Measurements from ENCODE around the gene PADI1.

DNA sequence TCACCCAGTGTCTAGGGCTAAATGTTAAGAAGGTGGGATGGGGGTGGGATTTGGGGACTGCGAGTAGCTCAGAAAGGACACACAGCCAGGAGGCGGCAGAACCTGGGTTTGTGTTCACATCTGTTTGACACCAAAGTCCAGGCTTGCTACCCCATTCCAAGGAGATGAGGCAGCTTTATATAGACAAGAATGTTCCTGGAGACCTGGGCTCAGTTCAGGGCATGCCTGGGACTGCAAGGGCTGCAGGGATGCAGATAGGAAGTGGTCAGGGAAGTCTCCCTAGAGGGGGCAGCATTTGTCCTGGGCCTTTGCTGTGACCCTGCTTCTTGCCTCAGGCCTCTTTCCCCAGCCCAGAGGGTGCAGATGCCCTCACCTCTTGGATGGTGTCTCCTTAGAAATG is 60.2 kb downstream of the PADI1 start:
- TF ChIP-seq, protein P1, sequence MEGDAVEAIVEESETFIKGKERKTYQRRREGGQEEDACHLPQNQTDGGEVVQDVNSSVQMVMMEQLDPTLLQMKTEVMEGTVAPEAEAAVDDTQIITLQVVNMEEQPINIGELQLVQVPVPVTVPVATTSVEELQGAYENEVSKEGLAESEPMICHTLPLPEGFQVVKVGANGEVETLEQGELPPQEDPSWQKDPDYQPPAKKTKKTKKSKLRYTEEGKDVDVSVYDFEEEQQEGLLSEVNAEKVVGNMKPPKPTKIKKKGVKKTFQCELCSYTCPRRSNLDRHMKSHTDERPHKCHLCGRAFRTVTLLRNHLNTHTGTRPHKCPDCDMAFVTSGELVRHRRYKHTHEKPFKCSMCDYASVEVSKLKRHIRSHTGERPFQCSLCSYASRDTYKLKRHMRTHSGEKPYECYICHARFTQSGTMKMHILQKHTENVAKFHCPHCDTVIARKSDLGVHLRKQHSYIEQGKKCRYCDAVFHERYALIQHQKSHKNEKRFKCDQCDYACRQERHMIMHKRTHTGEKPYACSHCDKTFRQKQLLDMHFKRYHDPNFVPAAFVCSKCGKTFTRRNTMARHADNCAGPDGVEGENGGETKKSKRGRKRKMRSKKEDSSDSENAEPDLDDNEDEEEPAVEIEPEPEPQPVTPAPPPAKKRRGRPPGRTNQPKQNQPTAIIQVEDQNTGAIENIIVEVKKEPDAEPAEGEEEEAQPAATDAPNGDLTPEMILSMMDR (IDR thresholded peaks at IDR 0.05), result no peak
- no peak for TF ChIP-seq POLR2A (IDR thresholded peaks at IDR 0.05)
